Activated CD4-positive, alpha-beta T cell treated with anti-CD3 and anti-CD28 coated beads for 1 hour (primary cell): ENCODE data around the gene PSMB10.

ENCODE experiments used
- DNase-seq: peaks from one replicate; pipeline ENCODE4 v3.0.0-alpha.2; 2020

Gene PSMB10

GRCh38 chr16:67963662-67964321 lies 27.1 kb upstream of the PSMB10 start:
- no peak for DNase-seq

- no peak for DNase-seq
Measured at GRCh38 chr16:67963292-67963661, 26.6 kb upstream of the PSMB10 start.

GRCh38 chr16:67962135-67962534 lies 25.5 kb upstream of the PSMB10 start:
- no peak for DNase-seq

GRCh38 chr16:67961551-67961957 lies 24.9 kb upstream of the PSMB10 start:
- no peak for DNase-seq

GRCh38 chr16:67959536-67960329 lies 23.1 kb upstream of the PSMB10 start:
- DNase-seq = no peak

- no peak for DNase-seq
Measured at GRCh38 chr16:67957622-67958021, 21.0 kb upstream of the PSMB10 start.

GRCh38 chr16:67954421-67955196 lies 18.0 kb upstream of the PSMB10 start:
- DNase-seq = no peak

GRCh38 chr16:67953641-67954375 lies 17.2 kb upstream of the PSMB10 start:
- no peak for DNase-seq

GRCh38 chr16:67951485-67951884 lies 14.8 kb upstream of the PSMB10 start:
- no peak for DNase-seq

- DNase-seq = no peak
Measured at GRCh38 chr16:67950335-67950843, 13.7 kb upstream of the PSMB10 start.

GRCh38 chr16:67949645-67950044 lies 13.0 kb upstream of the PSMB10 start:
- no peak for DNase-seq

- DNase-seq = no peak
Measured at GRCh38 chr16:67948015-67948414, 11.4 kb upstream of the PSMB10 start.

- DNase-seq = no peak
Measured at GRCh38 chr16:67946966-67947558, 10.4 kb upstream of the PSMB10 start.

GRCh38 chr16:67946128-67946569 lies 9.5 kb upstream of the PSMB10 start:
- no peak for DNase-seq

- DNase-seq = no peak
Measured at GRCh38 chr16:67945392-67945933, 8.8 kb upstream of the PSMB10 start.

GRCh38 chr16:67944690-67945391 lies 8.2 kb upstream of the PSMB10 start:
- DNase-seq = no peak

- DNase-seq = no peak
Measured at GRCh38 chr16:67943619-67944504, 7.2 kb upstream of the PSMB10 start, which contains the start of gene LCAT. Gene LCAT (minus strand): TSS chr16:67944120. CDS start chr16:67944101, 19 bp downstream.

GRCh38 chr16:67943256-67943618 lies 6.6 kb upstream of the PSMB10 start:
- DNase-seq = no peak

GRCh38 chr16:67942510-67943255 lies 6.0 kb upstream of the PSMB10 start:
- no peak for DNase-seq

GRCh38 chr16:67942200-67942509 lies 5.5 kb upstream of the PSMB10 start:
- DNase-seq = no peak
